ENCODE results near the gene CDH15. TPM values are rescaled to one million over a fixed set of nuclear protein-coding genes. Genes with fewer than 3 reads are reported as not detected.
A peak's percentile ranks its signal among the peaks of the same experiment; 100 is the strongest.

CDH15 gene
- total and polyA plus RNA-seq, 2 of the 13 experiments (the other 11 are each of a cell fraction or from before 2014, with no cell fraction given), result 0.74 to 2.2 TPM

GRCh38 chr16:89191033-89191900, 19.7 kb downstream of the CDH15 start (continued):
- peak; percentile 45 for TF ChIP-seq MED1 (CRISPR knock-in tag; IDR thresholded peaks at IDR 0.05)
- TF ChIP-seq KLF16 (CRISPR knock-in tag; IDR thresholded peaks at IDR 0.05), result no peak
- no peak for TF ChIP-seq MXI1 (IDR thresholded peaks at IDR 0.05; ENCODE audit: borderline replicate concordance, low read depth, low read length)
- TF ChIP-seq ZNF761 (CRISPR knock-in tag; conservative IDR thresholded peaks at IDR 0.05), result no peak; the same call in 1 of the 2 replicates
- no peak for TF ChIP-seq RFX3 (CRISPR knock-in tag; IDR thresholded peaks at IDR 0.05)
- no peak for TF ChIP-seq ZNF570 (CRISPR knock-in tag; IDR thresholded peaks at IDR 0.05; ENCODE audit: borderline replicate concordance)
- TF ChIP-seq SP1 (IDR thresholded peaks at IDR 0.05), result 0 out of 2 replicates have a peak, but pooled peaks have one; percentile 40
- no peak for TF ChIP-seq SP1 (CRISPR knock-in tag; IDR thresholded peaks at IDR 0.05)
- peak; percentile 36; the same call in 1 of the 2 replicates for TF ChIP-seq ZNF274 (CRISPR knock-in tag; IDR thresholded peaks at IDR 0.05)
- no peak for TF ChIP-seq CERS6 (CRISPR knock-in tag; IDR thresholded peaks at IDR 0.05)
- no peak for TF ChIP-seq TCF7 (IDR thresholded peaks at IDR 0.05; ENCODE audit: low read depth)
- TF ChIP-seq SMAD3 (CRISPR knock-in tag; IDR thresholded peaks at IDR 0.05), result 0 out of 2 replicates have a peak, but pooled peaks have one; percentile 15
- no peak for TF ChIP-seq ZNF124 (CRISPR knock-in tag; IDR thresholded peaks at IDR 0.05)
- no peak for TF ChIP-seq ZNF598 (CRISPR knock-in tag; IDR thresholded peaks at IDR 0.05; ENCODE audit: borderline replicate concordance)
- TF ChIP-seq ZNF737 (CRISPR knock-in tag; IDR thresholded peaks at IDR 0.05; ENCODE audit: borderline replicate concordance), result 0 out of 2 replicates have a peak, but pooled peaks have one; percentile 83
- no peak for TF ChIP-seq ZNF382 (CRISPR knock-in tag; IDR thresholded peaks at IDR 0.05; ENCODE audit: borderline replicate concordance)
- peak; percentile 86 for TF ChIP-seq ZNF263 (CRISPR knock-in tag; IDR thresholded peaks at IDR 0.05)
- no peak for TF ChIP-seq NFE2 (CRISPR knock-in tag; IDR thresholded peaks at IDR 0.05)
- no peak; the same call in 1 of the 2 replicates for TF ChIP-seq SNAPC4 (CRISPR knock-in tag; IDR thresholded peaks at IDR 0.05)
- peak; percentile 61; the same call in 1 of the 2 replicates for TF ChIP-seq TFE3 (CRISPR knock-in tag; IDR thresholded peaks at IDR 0.05)
- TF ChIP-seq MAFK (conservative IDR thresholded peaks at IDR 0.05 in 1 of 2, IDR thresholded peaks at IDR 0.05 in 1 of 2; ENCODE audit: low read length in 2 of 2), result no peak
- peak; percentile 50 for TF ChIP-seq IRF9 (CRISPR knock-in tag; IDR thresholded peaks at IDR 0.05; ENCODE audit: borderline replicate concordance)
